Activated CD4-positive, alpha-beta T cell treated with anti-CD3 and anti-CD28 coated beads, Interleukin-2, amount 50 U/mL, for 16 hours (primary cell): ENCODE data around the gene BCKDHB.
"Not testable (repeated sequence)": the region's sequence is repeated elsewhere in the genome, so short reads cannot be mapped to it uniquely, and the experiment has no call there.

Experiments used
- DNase-seq: peaks from one replicate; pipeline ENCODE4 v3.0.0-alpha.2; 2020

The BCKDHB gene

DNA sequence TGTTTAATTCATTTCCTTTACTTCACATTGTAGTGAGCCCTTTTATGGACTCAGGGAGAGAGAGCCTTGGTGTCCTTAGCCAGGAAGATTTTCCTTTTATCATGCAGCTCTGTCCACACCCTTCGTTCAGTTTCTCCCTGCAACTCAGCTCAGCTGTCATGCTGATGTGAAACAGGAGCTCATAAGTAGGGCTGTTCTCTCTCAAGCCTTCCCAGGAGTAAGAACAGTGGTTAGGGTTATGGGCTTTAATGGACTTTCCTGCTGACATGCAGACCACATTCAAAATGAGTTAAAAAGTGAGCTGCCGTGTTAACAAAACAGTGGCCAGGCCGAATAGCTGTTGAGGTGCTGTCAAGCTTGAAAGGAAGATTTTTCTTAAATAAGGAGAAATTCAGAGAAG lies 104.1 kb downstream of the BCKDHB start:
- peak; percentile 19 for DNase-seq

DNA sequence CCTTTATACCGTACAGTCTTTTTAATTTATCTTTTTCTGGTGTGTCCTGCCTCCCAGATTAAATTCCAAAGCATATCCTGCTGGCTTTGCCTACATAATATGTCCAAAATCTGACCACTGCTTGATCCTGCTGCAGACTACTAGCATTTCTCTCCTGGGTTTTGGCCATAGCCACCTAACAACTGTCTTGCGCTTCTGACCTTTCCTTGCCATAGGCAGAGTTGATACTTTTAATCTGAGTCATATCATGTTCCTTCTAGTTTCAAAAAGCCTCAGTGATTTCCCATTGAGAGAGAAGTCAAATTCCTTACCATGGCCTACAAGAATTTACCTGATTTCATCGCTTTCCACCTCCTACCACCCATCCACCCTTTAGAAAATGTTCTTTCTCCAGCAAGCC lies 104.8 kb downstream of the BCKDHB start:
- DNase-seq, result peak; percentile 35

DNA sequence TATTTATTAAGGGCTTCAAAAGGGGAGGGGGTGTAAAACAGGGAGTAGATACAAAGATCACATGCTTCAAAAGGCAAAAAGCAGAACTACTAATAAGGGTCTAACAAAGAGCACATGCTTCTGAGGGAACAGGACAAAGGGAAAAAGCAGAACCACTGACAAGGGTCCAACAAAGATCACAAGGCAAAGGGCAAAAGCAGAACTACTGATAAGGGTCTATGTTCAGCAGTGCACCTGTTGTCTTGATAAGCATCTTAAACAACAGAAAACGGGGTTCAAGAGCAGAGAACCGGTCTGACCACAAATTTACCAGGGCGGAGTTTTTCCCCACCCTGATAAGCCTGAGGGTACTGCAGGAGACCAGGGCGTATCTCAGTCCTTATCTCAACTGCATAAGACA lies 105.4 kb downstream of the BCKDHB start:
- DNase-seq, result not testable (repeated sequence)

DNA sequence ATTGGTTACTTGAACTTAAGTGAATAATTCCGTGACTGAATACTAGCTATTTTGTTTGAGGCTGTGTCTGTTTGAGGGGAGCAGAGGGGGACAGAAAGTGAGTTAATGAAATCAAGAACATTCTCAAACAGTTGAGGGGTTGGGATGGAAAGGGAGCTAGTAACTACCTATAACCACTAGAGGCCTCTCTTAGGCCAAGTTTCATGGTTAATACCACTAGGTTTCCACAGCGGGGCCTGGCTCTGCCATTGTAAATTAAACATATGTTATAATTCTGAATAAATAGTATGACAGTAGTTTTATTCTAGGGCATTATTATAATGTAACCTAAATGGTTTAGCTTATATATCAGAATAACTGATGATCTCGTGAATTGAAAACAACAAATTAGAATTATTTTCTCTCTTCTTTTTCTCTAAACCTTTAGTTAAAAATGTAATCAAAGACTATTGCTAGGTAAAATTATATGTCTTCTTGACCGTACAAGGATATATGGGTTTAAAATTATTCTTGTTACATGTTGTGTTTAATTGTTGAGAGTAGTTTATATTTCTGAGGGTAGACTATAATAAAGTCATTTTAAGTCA lies 108.1 kb downstream of the BCKDHB start:
- peak; percentile 41 for DNase-seq

DNA sequence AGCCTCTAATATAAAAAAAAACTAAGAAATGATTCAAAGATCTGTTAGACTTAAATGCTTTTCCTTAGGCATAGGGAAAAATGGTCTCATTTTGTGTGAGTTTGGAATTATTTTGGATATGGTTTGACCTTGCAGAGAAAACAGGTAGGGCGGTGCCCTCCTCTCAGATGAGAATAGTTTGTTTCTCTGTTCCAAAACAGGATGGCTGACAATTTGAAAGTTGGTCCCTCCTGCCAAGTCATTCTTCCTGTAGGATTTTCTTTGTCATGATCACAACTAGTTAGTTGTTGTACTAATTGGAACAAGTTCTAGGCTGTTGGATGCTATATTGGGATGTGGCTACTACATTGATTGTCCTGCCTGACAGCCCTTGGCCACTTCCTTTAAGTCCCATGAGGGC lies 108.6 kb downstream of the BCKDHB start:
- no peak for DNase-seq

DNA sequence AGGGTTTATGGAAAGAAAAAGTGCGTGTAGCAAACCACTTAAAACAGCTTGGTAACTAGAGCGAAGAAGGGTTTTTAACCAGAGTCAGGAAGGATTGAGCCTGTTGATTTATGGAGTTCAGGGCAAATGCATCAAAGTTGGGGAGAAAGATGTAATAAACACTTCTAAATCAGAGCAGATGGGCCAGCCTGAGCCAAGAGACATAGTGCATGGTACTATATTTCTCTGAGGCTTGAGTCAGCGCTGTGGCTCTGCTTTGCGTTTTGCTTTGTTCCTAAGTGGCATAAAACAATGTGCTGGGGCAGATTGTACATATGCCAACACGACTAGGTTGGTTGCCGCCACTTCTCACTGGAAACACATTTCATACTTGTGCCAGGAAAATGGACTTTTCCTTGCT lies 111.3 kb downstream of the BCKDHB start:
- no peak for DNase-seq

DNA sequence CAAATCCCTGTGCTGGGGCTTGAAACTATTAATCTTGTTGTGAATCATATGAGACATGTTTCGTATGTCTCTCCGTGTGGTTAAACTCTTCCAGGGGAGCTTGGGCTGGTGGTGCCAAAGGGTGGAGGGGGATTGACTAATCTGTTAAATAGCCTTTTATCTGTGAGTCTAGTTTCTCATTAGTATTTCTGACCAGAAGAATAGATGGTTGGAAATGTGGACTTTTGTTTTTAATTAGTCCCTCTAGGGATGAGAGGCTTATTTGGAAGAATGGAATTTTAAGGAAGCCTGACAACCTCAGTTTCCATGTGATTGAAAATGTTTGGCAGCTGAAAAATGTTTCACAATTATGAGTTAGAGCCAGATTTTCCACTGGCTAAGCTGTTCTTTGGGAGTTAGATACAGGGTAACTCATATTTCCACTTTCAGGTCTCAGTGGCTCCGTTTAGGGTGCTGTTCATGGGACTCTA lies 117.3 kb downstream of the BCKDHB start:
- no peak for DNase-seq

DNA sequence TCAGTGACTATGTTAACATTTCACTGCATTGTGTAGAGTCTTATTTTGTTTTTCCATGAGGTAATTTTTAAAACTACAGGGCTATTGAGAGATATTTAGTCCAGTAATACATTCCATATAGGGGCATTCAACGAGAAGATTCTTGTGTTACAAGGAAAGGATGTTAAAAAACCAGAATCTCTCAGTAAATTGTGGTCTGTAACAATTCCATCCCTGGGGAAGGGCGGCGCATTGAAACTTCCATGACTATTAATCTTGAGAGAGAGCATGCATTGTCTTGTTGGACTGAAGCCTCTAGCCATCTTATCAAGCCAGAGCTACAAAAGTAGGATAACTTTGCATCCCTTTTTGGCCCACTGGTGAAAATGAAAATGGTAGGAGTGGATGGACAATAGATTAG lies 119.7 kb downstream of the BCKDHB start:
- DNase-seq, result no peak

DNA sequence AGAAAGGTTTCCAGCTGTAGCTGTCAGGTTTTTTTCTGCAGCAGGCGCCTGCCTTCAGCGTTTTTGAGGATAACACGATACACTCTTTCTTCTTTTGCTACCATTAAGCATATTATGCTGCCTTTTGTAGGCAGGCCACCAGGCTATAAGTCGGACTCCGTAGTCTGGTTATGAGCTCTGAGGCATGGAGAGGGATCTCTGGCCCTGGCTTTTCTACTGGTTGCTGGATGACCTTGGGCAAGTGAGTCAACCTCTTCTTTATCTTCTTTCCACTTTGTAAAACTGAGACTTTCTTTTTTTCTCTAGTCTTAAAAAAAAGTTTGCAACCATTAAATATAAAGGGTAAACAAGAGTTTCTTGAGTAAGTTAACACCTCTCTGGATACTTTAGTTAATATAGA lies 120.2 kb downstream of the BCKDHB start:
- no peak for DNase-seq

DNA sequence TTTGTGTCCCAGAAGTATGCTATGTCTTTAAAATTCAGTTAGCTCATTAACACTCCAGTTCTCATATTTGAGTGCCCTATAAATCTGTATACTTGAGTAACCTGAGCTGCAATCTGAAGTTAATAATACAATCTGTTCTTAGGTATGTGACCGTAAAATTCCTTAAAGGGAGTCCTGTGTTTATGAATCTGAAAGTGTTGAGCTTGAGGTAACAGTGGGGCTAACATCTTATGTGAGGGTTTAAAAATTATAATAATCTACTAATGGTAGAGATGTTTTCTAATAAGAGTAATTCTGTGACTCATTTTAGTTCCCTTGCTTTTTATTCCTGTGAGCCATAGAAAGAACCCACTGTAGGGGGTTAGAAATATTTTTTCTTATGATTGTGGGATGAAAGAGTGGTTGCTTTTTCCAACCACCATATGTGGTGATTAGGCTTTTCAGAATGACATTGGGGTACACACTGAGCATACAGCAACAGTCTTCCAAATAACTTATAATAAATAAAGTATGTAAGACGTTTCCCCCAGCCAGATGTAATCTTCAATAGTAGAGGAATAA lies 121.2 kb downstream of the BCKDHB start:
- no peak for DNase-seq

DNA sequence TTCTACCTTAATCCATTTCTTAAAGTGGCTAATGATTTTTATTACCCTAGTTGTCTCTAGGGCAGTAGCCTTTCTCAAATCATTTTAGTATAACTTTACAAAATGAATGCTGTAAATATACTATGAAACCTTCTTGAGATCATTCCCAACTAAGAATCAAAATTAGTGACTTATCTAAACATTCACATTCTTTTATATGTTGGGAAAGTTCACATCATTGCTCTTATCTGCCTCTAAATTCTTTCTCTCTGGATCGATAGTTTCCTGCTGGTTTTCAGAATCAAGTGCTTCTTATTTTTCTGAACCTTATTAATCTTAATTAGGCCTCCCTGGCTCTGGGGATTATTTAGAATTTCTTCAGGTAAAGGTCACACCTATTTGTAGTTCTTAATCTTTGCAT lies 126.8 kb downstream of the BCKDHB start:
- no peak for DNase-seq

DNA sequence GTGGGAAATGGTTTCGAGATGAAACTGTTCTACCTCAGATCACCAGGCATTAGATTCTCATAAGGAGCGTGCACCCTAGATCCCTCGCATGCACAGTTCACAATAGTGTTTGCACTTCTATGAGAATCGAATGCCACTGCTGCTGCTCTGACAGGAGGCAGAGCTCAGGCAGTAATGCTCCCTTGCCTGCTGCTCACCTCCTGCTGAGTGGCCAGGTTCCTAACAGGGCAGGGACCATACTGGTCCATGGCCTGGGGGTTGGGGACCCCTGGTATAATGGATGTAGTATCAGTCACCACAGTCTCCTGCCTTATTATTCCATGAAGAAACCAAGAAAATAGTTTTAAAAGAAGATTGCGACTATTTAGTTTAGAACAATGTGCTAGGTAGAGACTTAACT lies 127.5 kb downstream of the BCKDHB start:
- no peak for DNase-seq

DNA sequence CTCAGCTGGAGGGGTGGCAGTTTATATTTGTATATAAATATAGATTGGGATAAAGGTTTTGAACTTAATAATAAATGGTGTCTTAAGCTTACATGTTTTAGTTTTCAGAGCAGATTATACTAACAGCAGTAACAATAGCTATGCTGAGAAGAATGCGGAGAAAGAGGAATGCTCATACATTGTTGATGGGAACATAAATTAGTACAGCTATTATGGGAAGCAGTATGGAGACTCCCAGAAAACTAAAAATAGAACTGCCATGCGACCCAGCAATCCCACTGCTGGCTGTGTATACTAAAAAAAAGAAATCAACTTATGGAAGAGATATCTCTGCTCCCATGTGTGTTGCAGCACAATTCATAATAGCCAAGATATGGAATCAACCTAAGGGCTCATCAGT lies 127.9 kb downstream of the BCKDHB start:
- no peak for DNase-seq

DNA sequence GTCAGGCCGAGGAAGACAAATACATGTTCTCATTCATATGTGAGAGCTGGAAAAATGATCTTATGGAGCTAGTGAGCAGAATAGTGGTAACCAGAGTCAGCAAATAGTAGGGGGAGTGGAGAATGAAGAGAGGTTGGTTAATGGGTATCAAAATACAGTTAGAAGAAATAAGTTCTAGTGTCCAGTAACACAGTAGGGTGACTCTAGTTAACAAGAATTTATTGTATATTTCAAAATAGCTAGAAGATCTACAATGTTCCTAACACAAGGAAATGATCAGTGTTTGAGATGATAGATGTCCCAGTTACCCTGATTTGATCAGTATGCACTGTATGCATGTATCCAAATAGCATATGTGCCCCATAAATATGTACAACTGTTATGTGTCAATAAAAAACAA lies 128.4 kb downstream of the BCKDHB start:
- no peak for DNase-seq

DNA sequence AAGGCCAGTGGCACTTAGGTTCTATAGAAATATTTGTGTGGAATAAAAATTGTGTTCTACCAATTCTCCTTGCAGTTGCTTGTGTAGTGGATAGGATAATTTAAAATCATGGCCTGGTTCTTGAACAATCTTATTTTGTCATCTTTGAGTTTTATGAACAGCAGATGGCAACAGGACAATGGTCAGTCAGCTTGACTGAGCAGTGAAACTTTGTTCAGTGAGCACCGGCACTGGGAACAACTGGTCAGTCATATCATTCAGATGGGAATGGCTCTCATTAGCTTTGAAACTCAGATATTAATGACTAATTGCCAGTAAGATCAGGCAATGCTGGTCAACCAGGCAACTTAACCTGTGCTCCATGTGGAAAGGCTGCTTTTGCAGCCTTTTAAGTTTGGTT lies 129.2 kb downstream of the BCKDHB start:
- no peak for DNase-seq

DNA sequence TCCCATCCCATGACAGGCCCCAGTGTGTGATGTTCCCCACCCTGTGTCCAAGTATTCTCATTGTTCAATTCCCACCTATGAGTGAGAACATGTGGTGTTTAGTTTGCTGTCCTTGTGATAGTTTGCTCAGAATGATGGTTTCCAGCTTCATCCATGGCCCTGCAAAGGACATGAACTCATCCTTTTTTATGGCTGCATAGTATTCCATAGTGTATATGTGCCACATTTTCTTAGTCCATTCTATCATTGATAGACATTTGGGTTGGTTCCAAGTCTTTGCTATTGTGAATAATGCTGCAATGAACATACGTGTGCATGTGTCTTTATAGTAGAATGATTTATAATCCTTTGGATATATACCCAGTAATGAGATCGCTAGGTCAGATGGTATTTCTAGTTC lies 132.3 kb downstream of the BCKDHB start:
- DNase-seq, result not testable (repeated sequence)

DNA sequence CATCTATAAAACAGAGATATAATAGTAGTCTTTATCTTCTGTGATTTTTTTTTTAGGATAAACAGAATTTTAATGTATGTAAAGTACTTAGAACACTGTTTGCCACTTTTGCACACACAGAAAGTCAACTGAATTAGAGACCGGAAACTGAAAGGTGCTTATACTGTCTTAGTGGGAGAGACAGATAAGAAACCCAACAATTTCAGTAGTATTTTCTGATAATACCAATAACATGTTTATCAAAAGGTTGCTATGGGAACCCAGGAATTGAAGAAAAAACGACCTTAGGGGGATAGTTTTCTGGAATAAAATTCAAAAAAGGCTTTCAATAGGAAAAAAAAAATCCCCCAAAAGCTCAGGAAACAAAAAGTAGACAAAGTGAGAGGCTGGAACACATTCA lies 138.6 kb downstream of the BCKDHB start:
- DNase-seq, result no peak

DNA sequence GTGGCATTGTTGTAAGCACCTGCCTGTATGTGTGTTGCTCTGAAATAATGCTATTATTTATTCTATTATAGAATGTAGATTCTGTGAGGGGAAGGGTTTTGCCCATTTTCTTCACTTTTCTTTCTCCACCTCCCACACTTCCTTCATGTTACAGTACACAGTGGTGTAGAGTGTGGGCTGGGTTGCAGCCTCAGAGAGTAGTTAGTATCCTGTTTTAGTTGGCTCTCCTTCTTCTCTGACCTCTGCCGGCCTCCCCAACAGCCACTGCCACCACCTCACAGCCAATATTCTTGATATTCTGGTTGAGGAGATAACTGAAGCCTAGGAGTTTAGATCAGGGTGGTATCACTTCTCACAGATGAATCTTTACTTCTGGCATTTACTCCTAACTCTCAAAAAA lies 143.4 kb downstream of the BCKDHB start:
- DNase-seq, result no peak

DNA sequence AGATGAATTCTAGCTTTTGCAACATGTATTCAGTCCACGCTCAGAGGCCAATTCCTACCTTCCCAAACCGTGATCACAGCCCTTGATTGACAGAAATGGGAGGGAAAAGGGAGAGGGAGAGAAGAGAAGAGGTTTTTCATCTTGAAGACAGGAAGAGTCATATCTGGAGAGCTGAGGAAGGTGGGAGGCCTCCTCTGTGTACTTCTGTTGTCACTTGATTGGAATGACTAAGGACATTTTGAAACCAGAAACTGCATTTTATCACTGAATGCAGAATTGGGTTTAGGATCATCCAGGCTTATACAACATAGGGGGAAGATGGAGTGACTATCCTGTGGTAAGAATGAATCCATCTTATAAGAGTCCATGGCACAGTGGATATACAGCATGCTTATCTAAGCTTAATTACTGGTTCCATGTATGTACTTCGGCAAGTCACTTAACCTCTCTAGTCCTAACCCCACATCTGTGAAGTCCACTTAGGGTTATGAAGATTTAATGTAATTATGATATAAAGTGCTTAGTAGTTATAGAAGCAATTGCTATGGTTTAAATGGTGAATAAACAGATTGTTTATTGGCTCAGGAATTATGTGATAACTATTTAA lies 144.0 kb downstream of the BCKDHB start:
- DNase-seq, result peak; percentile 31

DNA sequence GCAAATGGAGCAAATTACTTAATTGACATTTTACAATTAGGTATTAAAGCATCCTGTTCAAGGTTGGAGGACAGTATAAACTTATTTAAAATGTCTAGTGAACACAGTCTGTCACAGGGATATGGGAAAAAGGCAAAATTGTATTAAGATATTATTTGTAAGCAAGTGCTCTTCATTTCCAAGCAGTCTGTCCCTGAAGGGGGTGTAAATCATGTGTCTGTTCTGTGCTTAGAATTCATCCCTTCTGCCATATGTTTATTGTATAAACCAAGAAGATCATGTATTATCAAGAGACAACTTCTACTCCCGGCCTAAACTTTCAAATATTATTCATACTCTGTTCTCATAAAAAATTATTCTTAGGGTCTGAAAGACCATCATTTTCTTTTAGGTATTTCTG lies 144.8 kb downstream of the BCKDHB start:
- DNase-seq, result no peak

DNA sequence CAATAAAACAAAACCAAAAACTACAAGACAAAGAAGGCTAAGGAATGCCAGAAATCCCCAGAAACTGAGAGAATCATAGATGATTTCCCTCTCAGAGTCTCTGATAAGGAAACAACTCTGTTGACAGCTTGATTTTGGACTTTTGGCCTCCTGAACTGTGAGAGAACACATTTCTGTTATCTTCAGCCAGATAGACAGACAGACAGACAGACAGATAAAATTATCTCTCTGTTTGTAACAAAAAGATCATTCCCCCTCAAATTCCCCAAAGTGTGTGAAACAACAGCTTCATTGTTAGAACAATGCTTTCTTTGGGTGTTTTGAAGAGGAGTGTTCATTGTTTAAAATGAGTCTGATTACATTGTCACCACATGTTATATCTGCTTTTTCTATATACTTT lies 148.2 kb downstream of the BCKDHB start:
- DNase-seq, result no peak

DNA sequence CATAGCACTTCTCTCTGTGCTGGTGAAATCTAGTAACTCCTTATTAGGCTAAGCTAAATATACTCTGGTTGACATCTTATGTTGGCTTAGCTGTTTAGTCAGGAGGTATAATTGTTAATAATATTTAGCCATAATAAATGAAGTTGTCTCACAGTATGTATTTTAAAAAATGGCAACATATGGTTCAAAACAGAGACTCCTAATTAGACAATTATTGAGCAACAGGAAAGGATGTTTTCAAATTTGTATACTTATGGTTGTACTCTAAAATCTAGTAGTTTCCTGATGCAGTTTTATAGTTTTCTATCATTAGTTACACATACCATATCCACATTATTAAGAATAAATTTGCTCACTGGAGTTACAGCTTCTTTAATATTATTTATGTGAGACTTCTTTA lies 150.2 kb downstream of the BCKDHB start:
- DNase-seq, result no peak

DNA sequence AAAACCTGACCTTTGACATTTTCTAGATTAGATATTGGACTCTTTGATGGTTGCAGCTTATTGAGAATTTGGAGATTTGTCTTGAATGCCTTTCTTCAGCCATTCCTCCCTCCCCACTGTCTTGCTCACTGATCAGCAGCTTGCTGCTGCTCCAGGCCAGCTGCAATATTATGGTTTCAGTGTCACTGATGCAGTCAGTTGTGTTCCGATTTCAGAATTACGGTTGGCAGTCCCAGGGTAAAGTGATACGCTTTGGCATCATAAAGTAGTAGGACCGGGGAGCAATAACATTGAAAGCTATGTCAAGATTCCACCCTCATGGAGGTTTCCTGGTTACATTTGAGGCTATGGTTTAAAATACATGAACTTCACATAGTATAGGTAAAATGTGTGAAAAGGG lies 152.6 kb downstream of the BCKDHB start:
- no peak for DNase-seq

DNA sequence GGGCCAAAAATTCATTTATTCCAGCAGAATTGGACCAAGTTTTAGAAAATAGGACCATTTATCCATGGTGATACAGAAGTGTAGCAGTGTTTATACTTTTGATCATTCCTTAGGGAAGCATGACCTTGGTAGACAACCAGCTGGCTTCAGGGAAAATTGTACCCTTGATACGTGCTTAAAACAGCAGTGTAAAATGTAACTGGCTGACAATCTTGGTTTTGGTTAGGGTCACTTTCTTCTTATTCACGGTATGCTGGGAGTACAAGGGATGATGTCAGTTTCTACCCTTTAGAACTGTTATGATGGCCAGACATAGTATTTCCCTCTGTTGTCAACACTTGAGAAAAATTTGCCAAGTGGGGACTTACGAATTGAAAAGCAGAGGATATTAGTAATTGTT lies 157.1 kb downstream of the BCKDHB start:
- no peak for DNase-seq
